NAMALWA (cell line): Measurements from ENCODE around the gene PSMB5.

Experiments
- DNase-seq: peaks from one replicate; pipeline ENCODE4 v3.0.0-alpha.2; 2015; ENCODE audit warnings: low spot score

PSMB5 gene

GRCh38 chr14:23043754-23044153 lies 9.1 kb upstream of the PSMB5 start:
- no peak for DNase-seq

GRCh38 chr14:23043145-23043544 lies 8.4 kb upstream of the PSMB5 start:
- DNase-seq = no peak

GRCh38 chr14:23042162-23042965 lies 7.7 kb upstream of the PSMB5 start, which contains the start of gene PSMB11:
Gene PSMB11, plus strand, starts transcription at chr14:23042212. Its CDS starts 14 bp downstream, at chr14:23042226.
- DNase-seq = no peak

GRCh38 chr14:23041729-23042128 lies 7.0 kb upstream of the PSMB5 start:
- DNase-seq = no peak

GRCh38 chr14:23040100-23040499 lies 5.4 kb upstream of the PSMB5 start:
- no peak for DNase-seq

- no peak for DNase-seq
Measured at GRCh38 chr14:23035303-23036144, 824 bp upstream of the PSMB5 start.

- peak; percentile 32 for DNase-seq
Measured at GRCh38 chr14:23033801-23034497, 751 bp downstream of the PSMB5 start.

- no peak for DNase-seq
Measured at GRCh38 chr14:23033251-23033727, 1.4 kb downstream of the PSMB5 start.

GRCh38 chr14:23030936-23031335 lies 3.8 kb downstream of the PSMB5 start:
- DNase-seq = no peak

GRCh38 chr14:23028799-23029198 lies 5.9 kb downstream of the PSMB5 start:
- DNase-seq = no peak

- DNase-seq = no peak
Measured at GRCh38 chr14:23025151-23025814, 9.4 kb downstream of the PSMB5 start.

- no peak for DNase-seq
Measured at GRCh38 chr14:23024612-23025075, 10.1 kb downstream of the PSMB5 start.

GRCh38 chr14:23023795-23024152 lies 10.9 kb downstream of the PSMB5 start:
- no peak for DNase-seq

- DNase-seq = no peak
Measured at GRCh38 chr14:23023022-23023794, 11.5 kb downstream of the PSMB5 start.

- no peak for DNase-seq
Measured at GRCh38 chr14:23021889-23022442, 12.7 kb downstream of the PSMB5 start.

GRCh38 chr14:23021434-23021833 lies 13.3 kb downstream of the PSMB5 start:
- DNase-seq = no peak

- no peak for DNase-seq
Measured at GRCh38 chr14:23020143-23021128, 14.3 kb downstream of the PSMB5 start.

- no peak for DNase-seq
Measured at GRCh38 chr14:23018107-23018506, 16.6 kb downstream of the PSMB5 start.

GRCh38 chr14:23017091-23017490 lies 17.6 kb downstream of the PSMB5 start:
- DNase-seq = no peak
